ENCODE data around the gene SHF.
"Not testable (repeated sequence)": the region's sequence is repeated elsewhere in the genome, so short reads cannot be mapped to it uniquely, and the experiment has no call there.

The SHF gene

GRCh38 chr15:45187894-45188830 is at the start of gene SHF:
SHF (minus strand) TSS chr15:45187966; CDS start chr15:45187951, 15 bp downstream.
- DNase-seq (ENCODE audit: low read depth): peak; percentile 53

- DNase-seq (ENCODE audit: low read depth): not testable (repeated sequence)
Observed at GRCh38 chr15:45236806-45237205, 49.0 kb upstream of the SHF start.

GRCh38 chr15:45234562-45235235 is 46.9 kb upstream of the SHF start:
- DNase-seq (ENCODE audit: low read depth): no peak

GRCh38 chr15:45231864-45232562 is 44.2 kb upstream of the SHF start:
- DNase-seq (ENCODE audit: low read depth): no peak

GRCh38 chr15:45231132-45231531 is 43.4 kb upstream of the SHF start:
- no peak for DNase-seq (ENCODE audit: low read depth)

GRCh38 chr15:45230245-45230965 is 42.6 kb upstream of the SHF start:
- no peak for DNase-seq (ENCODE audit: low read depth)

- DNase-seq (ENCODE audit: low read depth): no peak
Observed at GRCh38 chr15:45228931-45229330, 41.2 kb upstream of the SHF start.

GRCh38 chr15:45225506-45226273 is 37.9 kb upstream of the SHF start:
- no peak for DNase-seq (ENCODE audit: low read depth)

- no peak for DNase-seq (ENCODE audit: low read depth)
Observed at GRCh38 chr15:45224621-45225217, 37.0 kb upstream of the SHF start.

- no peak for DNase-seq (ENCODE audit: low read depth)
Observed at GRCh38 chr15:45221967-45222366, 34.2 kb upstream of the SHF start.

- no peak for DNase-seq (ENCODE audit: low read depth)
Observed at GRCh38 chr15:45221053-45221599, 33.4 kb upstream of the SHF start.

GRCh38 chr15:45212493-45212892 is 24.7 kb upstream of the SHF start:
- no peak for DNase-seq (ENCODE audit: low read depth)

- peak; percentile 41 for DNase-seq (ENCODE audit: low read depth)
Observed at GRCh38 chr15:45205192-45205591, 17.4 kb upstream of the SHF start.

- DNase-seq (ENCODE audit: low read depth): no peak
Observed at GRCh38 chr15:45203182-45203581, 15.4 kb upstream of the SHF start.

- no peak for DNase-seq (ENCODE audit: low read depth)
Observed at GRCh38 chr15:45201869-45202268, 14.1 kb upstream of the SHF start.

- DNase-seq (ENCODE audit: low read depth): no peak
Observed at GRCh38 chr15:45201557-45201859, 13.7 kb upstream of the SHF start.

- DNase-seq (ENCODE audit: low read depth): peak; percentile 63
Observed at GRCh38 chr15:45200799-45201556, 13.2 kb upstream of the SHF start.

- DNase-seq (ENCODE audit: low read depth): peak; percentile 95
Observed at GRCh38 chr15:45200001-45200798, 12.4 kb upstream of the SHF start.

Measured in activated T-cell treated with anti-CD3 and anti-CD28 coated beads for 1 hour (primary cell).